Measurements from ENCODE around the gene TTYH2. TPM values are rescaled to one million over a fixed set of nuclear protein-coding genes. Genes with fewer than 3 reads are reported as not detected.
"Not testable (repeated sequence)": the region's sequence is repeated elsewhere in the genome, so short reads cannot be mapped to it uniquely, and the experiment has no call there.

The TTYH2 gene
- total RNA-seq, 1 experiment from 2014 or later: 5.4 TPM

- Histone ChIP-seq H3K36me3 (ENCODE audit: control insufficient read depth, insufficient read depth, low read length) (no peaks in the 10 kb centered on the region), H3K27me3 (replicated peaks; ENCODE audit: control insufficient read depth, insufficient read depth, low read length) (no peaks in the 10 kb centered on the region), H3K4me3 (ENCODE audit: low read depth, low read length) (no peak overlapping the region), H3K4me1 (no peaks in the 10 kb centered on the region), H3K9me3 (no peaks in the 10 kb centered on the region)
- Mint-ChIP-seq H3K4me1 (ENCODE audit: low read depth, unreplicated experiment) (peaks cover 6% of the 10 kb centered on the region), H3K9me3 (ENCODE audit: unreplicated experiment) (no peaks in the 10 kb centered on the region), H3K36me3 (ENCODE audit: insufficient read depth, unreplicated experiment) (no peaks in the 10 kb centered on the region), H3K27me3 (ENCODE audit: insufficient read depth, unreplicated experiment) (peaks cover 10% of the 10 kb centered on the region), H3K27ac (ENCODE audit: unreplicated experiment) (no peak overlapping the region), H3K4me3 (ENCODE audit: unreplicated experiment) (no peak overlapping the region)
- POLR2A ChIA-PET: interaction anchor here (0.6 kb wide), 1 partner anchor 204 kb away, joined by 3 read pairs; no protein-coding TSS in a partner anchor
- no peak for DNase-seq
- CTCF ChIA-PET: no interaction called here
- intact Hi-C loops (cut with micrococcal nuclease; ENCODE audit: unreplicated experiment): no loop called here
- TF ChIP-seq CTCF (IDR thresholded peaks at IDR 0.05; ENCODE audit: insufficient read depth in 1 of 2, low read depth in 1 of 2, low read length in 1 of 2, severe bottlenecking in 1 of 2, unreplicated experiment in 1 of 2): no peak
- no TSS peak for BruUV-seq (replicated peaks)
These were observed 63.2 kb downstream of the TTYH2 start for GRCh38 chr17:74276541-74277009.

GRCh38 chr17:74277935-74278334, 64.6 kb downstream of the TTYH2 start:
- POLR2A ChIA-PET: no interaction called here
- H3K36me3 ChIP-seq (ENCODE audit: control insufficient read depth, insufficient read depth, low read length): no peaks in the 10 kb centered on the region
- no peaks in the 10 kb centered on the region for H3K4me1 ChIP-seq
- H3K4me3 Mint-ChIP-seq (ENCODE audit: unreplicated experiment): no peak overlapping the region
- H3K4me3 ChIP-seq (ENCODE audit: low read depth, low read length): no peak overlapping the region
- H3K27me3 Mint-ChIP-seq (ENCODE audit: insufficient read depth, unreplicated experiment): peaks cover 8% of the 10 kb centered on the region
- no peaks in the 10 kb centered on the region for H3K9me3 Mint-ChIP-seq (ENCODE audit: unreplicated experiment)
- H3K27ac Mint-ChIP-seq (ENCODE audit: unreplicated experiment): no peak overlapping the region
- no peaks in the 10 kb centered on the region for H3K36me3 Mint-ChIP-seq (ENCODE audit: insufficient read depth, unreplicated experiment)
- CTCF ChIA-PET: no interaction called here
- no peak for DNase-seq
- H3K4me1 Mint-ChIP-seq (ENCODE audit: low read depth, unreplicated experiment): peaks cover 2% of the 10 kb centered on the region
- H3K27me3 ChIP-seq (replicated peaks; ENCODE audit: control insufficient read depth, insufficient read depth, low read length): no peaks in the 10 kb centered on the region
- no peaks in the 10 kb centered on the region for H3K9me3 ChIP-seq
- no TSS peak for BruUV-seq (replicated peaks)
- intact Hi-C loops (cut with micrococcal nuclease; ENCODE audit: unreplicated experiment): no loop called here
- TF ChIP-seq CTCF (IDR thresholded peaks at IDR 0.05; ENCODE audit: insufficient read depth in 1 of 2, low read depth in 1 of 2, low read length in 1 of 2, severe bottlenecking in 1 of 2, unreplicated experiment in 1 of 2): no peak

- H3K27me3 Mint-ChIP-seq (ENCODE audit: insufficient read depth, unreplicated experiment); POLR2A ChIA-PET; H3K9me3 ChIP-seq; H3K4me3 Mint-ChIP-seq (ENCODE audit: unreplicated experiment); DNase-seq; BruUV-seq (replicated peaks); intact Hi-C loops (cut with micrococcal nuclease; ENCODE audit: unreplicated experiment); H3K27ac Mint-ChIP-seq (ENCODE audit: unreplicated experiment); H3K9me3 Mint-ChIP-seq (ENCODE audit: unreplicated experiment); H3K4me1 Mint-ChIP-seq (ENCODE audit: low read depth, unreplicated experiment); H3K27me3 ChIP-seq (replicated peaks; ENCODE audit: control insufficient read depth, insufficient read depth, low read length); H3K36me3 Mint-ChIP-seq (ENCODE audit: insufficient read depth, unreplicated experiment); H3K4me1 ChIP-seq; CTCF ChIA-PET; H3K4me3 ChIP-seq (ENCODE audit: low read depth, low read length); H3K36me3 ChIP-seq (ENCODE audit: control insufficient read depth, insufficient read depth, low read length): not testable (repeated sequence)
These were observed 66.2 kb downstream of the TTYH2 start for GRCh38 chr17:74279617-74280016.

- H3K4me1 Mint-ChIP-seq (ENCODE audit: low read depth, unreplicated experiment): no peaks in the 10 kb centered on the region
- POLR2A ChIA-PET: no interaction called here
- TF ChIP-seq CTCF (IDR thresholded peaks at IDR 0.05; ENCODE audit: insufficient read depth in 1 of 2, low read depth in 1 of 2, low read length in 1 of 2, severe bottlenecking in 1 of 2, unreplicated experiment in 1 of 2): no peak
- H3K27ac Mint-ChIP-seq (ENCODE audit: unreplicated experiment): no peak overlapping the region
- Histone ChIP-seq H3K4me3 (ENCODE audit: low read depth, low read length) (no peak overlapping the region), H3K9me3 (no peaks in the 10 kb centered on the region), H3K4me1 (no peaks in the 10 kb centered on the region), H3K36me3 (ENCODE audit: control insufficient read depth, insufficient read depth, low read length) (no peaks in the 10 kb centered on the region), H3K27me3 (replicated peaks; ENCODE audit: control insufficient read depth, insufficient read depth, low read length) (no peaks in the 10 kb centered on the region)
- intact Hi-C loops (cut with micrococcal nuclease; ENCODE audit: unreplicated experiment): no loop called here
- no TSS peak for BruUV-seq (replicated peaks)
- H3K27me3 Mint-ChIP-seq (ENCODE audit: insufficient read depth, unreplicated experiment): peaks cover 3% of the 10 kb centered on the region
- H3K9me3 Mint-ChIP-seq (ENCODE audit: unreplicated experiment): no peaks in the 10 kb centered on the region
- H3K36me3 Mint-ChIP-seq (ENCODE audit: insufficient read depth, unreplicated experiment): no peaks in the 10 kb centered on the region
- no peak overlapping the region for H3K4me3 Mint-ChIP-seq (ENCODE audit: unreplicated experiment)
- DNase-seq: no peak
- CTCF ChIA-PET: no interaction called here
These were observed 66.7 kb downstream of the TTYH2 start for GRCh38 chr17:74280093-74280513.
